H1 (cell line): ENCODE data around the gene HIVEP3. TPM values are rescaled to one million over a fixed set of nuclear protein-coding genes. Genes with fewer than 3 reads are reported as not detected.

ENCODE experiments used
- CTCF ChIA-PET: fragments of 300-600 bp; sonication (Branson Sonifier 250); formaldehyde crosslinking; loops from one replicate; lab custom pipeline; 2021; ENCODE audit not compliant: partially characterized antibody; lab: Charles Lee
- POLR2A ChIA-PET: fragments of 300-600 bp; sonication (Branson Sonifier 250); formaldehyde crosslinking; loops from one replicate; lab custom pipeline; 2021; ENCODE audit warnings: inconsistent platforms; ENCODE audit not compliant: partially characterized antibody; lab: Charles Lee
- DNase-seq, 2 experiments: peaks; one replicate each; pipeline versions ENCODE4 v3.0.0 to v3.0.0-alpha.2; 2010 to 2022; ENCODE audit warnings: low spot score in 2 of 2, low read depth in 1 of 2, mixed read lengths in 1 of 2
- FAIRE-seq: peaks from 2 replicates; lab custom pipeline; 2011; peaks lifted over from hg19 to GRCh38; lab: Jason Lieb, UNC
- H2AFZ ChIP-seq: 2 replicates; pipeline ENCODE4 v1.8.1; 2012; ENCODE audit warnings: low read length, inconsistent platforms
- H2AK5ac ChIP-seq: 2 replicates; pipeline ENCODE4 v1.6.1; 2013; ENCODE audit warnings: low read depth, low read length
- H2BK120ac ChIP-seq: replicated peaks from 2 replicates; pipeline ENCODE3; 2013; ENCODE audit warnings: low read depth, low read length, inconsistent platforms
- H2BK12ac ChIP-seq: 2 replicates; pipeline ENCODE4 v1.6.1; 2013; ENCODE audit warnings: low read depth, low read length
- H2BK15ac ChIP-seq: 2 replicates; pipeline ENCODE4 v1.6.1; 2013; ENCODE audit warnings: low read length
- H2BK20ac ChIP-seq: 2 replicates; pipeline ENCODE4 v1.6.1; 2013; ENCODE audit warnings: low read length
- H2BK5ac ChIP-seq: 2 replicates; pipeline ENCODE4 v1.6.1; 2013; ENCODE audit warnings: low read depth, low read length
- H3K14ac ChIP-seq: 2 replicates; pipeline ENCODE4 v1.6.1; 2013; ENCODE audit warnings: inconsistent platforms; ENCODE audit not compliant: insufficient read length
- H3K18ac ChIP-seq: 2 replicates; pipeline ENCODE4 v1.6.1; 2013; ENCODE audit warnings: low read length; ENCODE audit errors: extremely low read depth
- H3K23ac ChIP-seq: 2 replicates; pipeline ENCODE4 v1.6.1; 2013; ENCODE audit warnings: inconsistent platforms; ENCODE audit not compliant: insufficient read length
- H3K23me2 ChIP-seq: 2 replicates; pipeline ENCODE4 v1.6.1; 2013; ENCODE audit warnings: low read depth, low read length
- H3K27ac ChIP-seq: 2 replicates; pipeline ENCODE4 v1.6.1; 2011; ENCODE audit warnings: low read depth, low read length, inconsistent platforms
- H3K27me3 ChIP-seq, 4 experiments: replicated peaks in 1 of 4; 1 replicate in 1 of 4; 2 replicates in 3 of 4; pipeline versions ENCODE4 v1.6.1 to v1.8.1; 2011 to 2013; ENCODE audit warnings: low read length in 3 of 4, mild to moderate bottlenecking in 3 of 4, inconsistent platforms in 2 of 4, mixed read lengths in 2 of 4, moderate library complexity in 1 of 4; ENCODE audit not compliant: control insufficient read depth in 3 of 4, insufficient read depth in 3 of 4; ENCODE audit errors: extremely low read depth in 1 of 4
- H3K36me3 ChIP-seq, 4 experiments: 2 replicates each; pipeline versions ENCODE4 v1.6.1 to v1.8.1; 2011 to 2013; ENCODE audit warnings: mild to moderate bottlenecking in 4 of 4, low read length in 3 of 4, moderate library complexity in 2 of 4, control low read depth in 1 of 4, inconsistent platforms in 1 of 4; ENCODE audit not compliant: insufficient read depth in 4 of 4, control insufficient read depth in 2 of 4
- H3K4ac ChIP-seq: replicated peaks from 2 replicates; pipeline ENCODE3; 2013; ENCODE audit warnings: low read length, low read depth, mixed read lengths, inconsistent platforms; ENCODE audit not compliant: insufficient read length
- H3K4me1 ChIP-seq, 4 experiments: replicated peaks in 1 of 4; 1 replicate in 1 of 4; 2 replicates in 3 of 4; pipeline versions ENCODE4 v1.6.1 to v1.8.1; 2011 to 2013; ENCODE audit warnings: low read length in 3 of 4, inconsistent platforms in 2 of 4, mixed read lengths in 1 of 4; ENCODE audit not compliant: insufficient read depth in 4 of 4, control insufficient read depth in 3 of 4
- H3K4me2 ChIP-seq, 2 experiments: 2 replicates each; pipeline versions ENCODE4 v1.6.1 to v1.8.1; 2011 to 2013; ENCODE audit warnings: low read depth in 2 of 2, low read length in 2 of 2, control low read depth in 1 of 2, inconsistent platforms in 1 of 2, mild to moderate bottlenecking in 1 of 2; ENCODE audit not compliant: insufficient read depth in 1 of 2
- H3K4me3 ChIP-seq, 4 experiments: fragments of 200-600, 300-600 bp in 1 of 4; sonication (generic), shearing (Covaris generic), sonication (Bioruptor Twin) in 1 of 4; 2 replicates each; pipeline versions ENCODE4 v1.5.1 to v1.8.1; 2011 to 2016; ENCODE audit warnings: low read length in 4 of 4, low read depth in 3 of 4, control low read depth in 2 of 4, inconsistent platforms in 2 of 4, mild to moderate bottlenecking in 2 of 4, mixed read lengths in 1 of 4, moderate library complexity in 1 of 4; ENCODE audit not compliant: insufficient read depth in 2 of 4; ENCODE audit errors: extremely low read depth in 1 of 4
- H3K56ac ChIP-seq: replicated peaks from 2 replicates; pipeline ENCODE3; 2013; ENCODE audit warnings: low read depth, mild to moderate bottlenecking, mixed read lengths, low read length, inconsistent platforms; ENCODE audit not compliant: insufficient read length
- H3K79me1 ChIP-seq: 2 replicates; pipeline ENCODE4 v1.6.1; 2013; ENCODE audit warnings: low read depth, low read length, control low read depth
- H3K79me2 ChIP-seq, 2 experiments: 2 replicates each; pipeline versions ENCODE4 v1.6.1 to v1.8.1; 2012 to 2013; ENCODE audit warnings: low read length in 2 of 2, mild to moderate bottlenecking in 2 of 2, inconsistent platforms in 1 of 2; ENCODE audit not compliant: insufficient read depth in 2 of 2, control insufficient read depth in 1 of 2
- H3K9ac ChIP-seq, 4 experiments: replicated peaks in 1 of 4; 1 replicate in 1 of 4; 2 replicates in 3 of 4; pipeline versions ENCODE4 v1.6.1 to v1.8.1; 2011 to 2013; ENCODE audit warnings: low read depth in 3 of 4, low read length in 3 of 4, control low read depth in 2 of 4, mild to moderate bottlenecking in 2 of 4, moderate library complexity in 2 of 4, inconsistent platforms in 1 of 4; ENCODE audit errors: extremely low read depth in 1 of 4
- H3K9me3 ChIP-seq, 2 experiments: 2 replicates each; pipeline versions ENCODE4 v1.6.1 to v1.8.1; 2012 to 2013; ENCODE audit warnings: mild to moderate bottlenecking in 2 of 2, moderate library complexity in 2 of 2, control low read depth in 1 of 2, inconsistent platforms in 1 of 2, low read depth in 1 of 2, low read length in 1 of 2, mixed read lengths in 1 of 2; ENCODE audit not compliant: insufficient read depth in 2 of 2
- H4K20me1 ChIP-seq, 2 experiments: replicated peaks in 1 of 2; 2 replicates each; pipeline versions ENCODE3 to v1.8.1; 2011 to 2013; ENCODE audit warnings: inconsistent platforms in 2 of 2, low read length in 2 of 2, mild to moderate bottlenecking in 1 of 2; ENCODE audit not compliant: insufficient read depth in 2 of 2, control insufficient read depth in 1 of 2
- H4K5ac ChIP-seq: 2 replicates; pipeline ENCODE4 v1.6.1; 2013; ENCODE audit warnings: low read length, low read depth, mixed read lengths, inconsistent platforms; ENCODE audit not compliant: insufficient read length
- H4K8ac ChIP-seq: 2 replicates; pipeline ENCODE4 v1.8.0; 2013; ENCODE audit warnings: mild to moderate bottlenecking, moderate library complexity, low read length, inconsistent platforms; ENCODE audit not compliant: insufficient read depth; ENCODE audit errors: extremely low read depth
- H4K91ac ChIP-seq: replicated peaks from 2 replicates; pipeline ENCODE3; 2013; ENCODE audit warnings: low read length, mixed read lengths, inconsistent platforms; ENCODE audit not compliant: insufficient read length
- POU5F1 ChIP-seq: IDR thresholded peaks from 2 replicates; pipeline ENCODE4 v1.6.1; 2011; ENCODE audit warnings: low read depth, mild to moderate bottlenecking, low read length, moderate library complexity
- RNF2 ChIP-seq: fragments of 200-900, 300-1000 bp; sonication (generic); IDR thresholded peaks from 2 replicates; pipeline ENCODE4 v1.7.1; 2016; ENCODE audit warnings: borderline replicate concordance, low read depth, mild to moderate bottlenecking, antibody characterized with exemption, low read length; ENCODE audit not compliant: poor library complexity, severe bottlenecking; ENCODE audit errors: missing control alignments
- WGBS, 2 experiments: shearing (Covaris generic) in 1 of 2; methylation state at CpG; one replicate each; pipeline versions ENCODE4 v1.1.6 to v1.1.7; 2013 to 2015; ENCODE audit warnings: low lambda C conversion rate in 2 of 2, mixed read lengths in 2 of 2, inconsistent platforms in 1 of 2, low coverage in 1 of 2, missing lambda C conversion rate in 1 of 2; ENCODE audit not compliant: insufficient replicate concordance in 2 of 2, insufficient coverage in 1 of 2, insufficient read length in 1 of 2; ENCODE audit errors: extremely low coverage in 1 of 2, missing lambda C conversion rate in 1 of 2; 5-methylcytosine and 5-hydroxymethylcytosine counted together
- polyA plus RNA-seq, 7 experiments: library from polyadenylated mRNA; depleted of rRNA in 3 of 7; stranded (reverse) in 5 of 7; unstranded in 2 of 7; fragments of >200 nt in 5 of 7; fragments of 200-250 nt in 2 of 7; gene quantifications; 1 replicate in 5 of 7; 2 replicates in 1 of 7; 4 replicates in 1 of 7; pipeline versions ENCODE4 v1.2.1 to v1.2.3, GENCODE V29; 2011 to 2013; ENCODE audit warnings: missing spikeins in 2 of 7, mixed read lengths in 2 of 7
- total RNA-seq: library from RNA; stranded (reverse); fragmentation: NEBNext Ultra II Directional; extraction: Animal tissue kit (Norgen Biotek cat#: 25700); gene quantifications from 2 replicates; pipeline ENCODE4 v1.2.1, GENCODE V29; 2021

HIVEP3 gene
- total and polyA plus RNA-seq, 2 of the 8 experiments (the other 6 are each of a cell fraction or from before 2014, with no cell fraction given): 0.24 to 0.69 TPM

DNA sequence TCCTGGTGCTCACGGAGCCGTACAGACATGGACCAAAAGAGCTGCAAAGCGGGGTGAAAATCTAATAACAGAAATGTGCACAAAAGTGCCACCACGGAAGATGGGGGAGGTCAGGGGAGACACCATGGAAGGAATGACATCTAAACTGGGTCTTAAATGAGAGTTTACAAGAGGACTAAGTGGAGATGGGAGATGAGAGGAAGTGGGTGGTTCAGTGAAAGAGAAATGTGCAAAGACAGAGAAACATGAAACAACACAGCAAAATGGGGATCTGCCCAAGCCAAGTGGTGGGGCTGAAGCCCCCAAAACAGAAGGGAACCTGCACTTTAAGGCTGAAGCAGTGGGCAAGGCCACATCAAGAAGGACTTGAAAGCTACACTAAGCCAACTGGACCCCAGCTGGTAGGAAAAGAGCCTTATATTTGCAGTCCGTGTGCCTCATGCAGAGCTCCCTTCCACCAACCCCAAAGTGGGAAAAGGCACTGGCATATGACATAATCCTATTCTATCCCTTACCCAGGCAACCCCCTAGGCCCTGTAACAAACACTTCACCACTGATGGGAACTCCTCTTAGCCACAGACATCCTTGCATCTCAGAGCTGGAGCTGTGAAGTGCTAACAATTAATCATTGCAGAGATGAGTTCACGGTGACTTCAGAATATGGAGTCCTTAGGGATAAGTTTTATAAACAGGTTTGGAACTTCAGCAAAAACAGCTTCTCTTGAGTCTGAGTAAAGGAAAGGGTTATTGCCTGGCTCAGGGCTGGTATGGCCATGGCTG, 235.7 kb downstream of the HIVEP3 start:
- ChIA-PET POLR2A (interaction anchor here (0.9 kb wide), 1 partner anchor 17 kb away, joined by 3 read pairs; no protein-coding TSS in a partner anchor), CTCF (interaction anchor here (0.7 to 1.8 kb wide), 4 partner anchors 31 to 108 kb away, joined by 3 to 4 read pairs (median 4); no protein-coding TSS in a partner anchor)
- H2BK15ac ChIP-seq: no peak overlapping the region
- no peaks in the 10 kb centered on the region for H3K27me3 ChIP-seq
- no peaks in the 10 kb centered on the region for H3K36me3 ChIP-seq
- WGBS, 2 experiments: 90% methylated on average over 6 of the region's 6 CpGs; no CpG with 5 or more reads in 1 of the 2 experiments
- no peak overlapping the region for H2BK5ac ChIP-seq
- H3K4me2 ChIP-seq: no peak overlapping the region
- peaks cover 0 to 2% (median 0%) of the 10 kb centered on the region in 4 experiments; a peak in 1 of 7 replicates for H3K4me1 ChIP-seq
- no peak for TF ChIP-seq RNF2
- TF ChIP-seq POU5F1: no peak
- no peaks in the 10 kb centered on the region for H3K79me1 ChIP-seq
- no peak overlapping the region for H2BK20ac ChIP-seq
- H2BK12ac ChIP-seq: no peak overlapping the region
- no peak overlapping the region for H3K23ac ChIP-seq
- H2BK120ac ChIP-seq: no peak overlapping the region
- DNase-seq (no peak), FAIRE-seq (no peak)
- no peak overlapping the region for H3K14ac ChIP-seq
- no peak overlapping the region for H3K18ac ChIP-seq
- H3K27ac ChIP-seq: no peak overlapping the region
- no peaks in the 10 kb centered on the region for H3K9me3 ChIP-seq
- no peak overlapping the region for H3K9ac ChIP-seq
- H3K79me2 ChIP-seq: no peaks in the 10 kb centered on the region
- H4K91ac ChIP-seq: no peak overlapping the region
- no peak overlapping the region for H2AK5ac ChIP-seq
- H3K56ac ChIP-seq: no peak overlapping the region
- H4K5ac ChIP-seq: no peak overlapping the region
- peak overlapping the region; percentile 45 for H3K4ac ChIP-seq
- H3K23me2 ChIP-seq: no peaks in the 10 kb centered on the region
- no peak overlapping the region for H4K8ac ChIP-seq
- H3K4me3 ChIP-seq: no peak overlapping the region
- no peak overlapping the region for H2AFZ ChIP-seq
- no peaks in the 10 kb centered on the region for H4K20me1 ChIP-seq
